Body of pancreas (tissue), 4 donors: Measurements from ENCODE around the gene FBXO4. TPM values are rescaled to one million over a fixed set of nuclear protein-coding genes. Genes with fewer than 3 reads are reported as not detected.

ENCODE experiments used
- ATAC-seq: fragments of 150-250 bp; one replicate; pipeline ENCODE4 v1.9.1; 2016
- DNase-seq, 4 donors: peaks; one replicate each; pipeline ENCODE4 v3.0.0-alpha.2; 2019
- H3K27ac ChIP-seq, 4 donors: fragments of 200-600 bp; sonication (generic); 1 replicate in 3 of 4; 2 replicates in 1 of 4; pipeline versions ENCODE4 v1.5.1 to v1.6.1; 2016 to 2019; ENCODE audit warnings: mild to moderate bottlenecking in 1 of 4, mixed read lengths in 1 of 4, moderate library complexity in 1 of 4
- H3K27me3 ChIP-seq, 2 donors: fragments of 200-600 bp; sonication (generic); one replicate each; pipeline ENCODE4 v1.6.0; 2016; ENCODE audit warnings: mild to moderate bottlenecking in 1 of 2
- H3K36me3 ChIP-seq, 2 donors: fragments of 200-600 bp; sonication (generic); replicated peaks in 1 of 2; 2 replicates each; pipeline ENCODE4 v1.5.1; 2016; ENCODE audit warnings: low read depth in 2 of 2; ENCODE audit not compliant: insufficient read depth in 1 of 2
- H3K4me1 ChIP-seq: fragments of 200-600 bp; sonication (generic); one replicate; pipeline ENCODE4 v1.6.0; 2016
- H3K4me3 ChIP-seq, 2 donors: fragments of 200-600 bp; sonication (generic); 1 replicate in 1 of 2; 2 replicates in 1 of 2; pipeline ENCODE4 v1.5.1; 2016 to 2019
- H3K9me3 ChIP-seq, 3 donors: fragments of 200-600 bp; sonication (generic); 1 replicate in 2 of 3; 2 replicates in 1 of 3; pipeline ENCODE4 v1.5.1; 2016
- POLR2A ChIP-seq, 3 donors: fragments of 450-650 bp; IDR thresholded peaks; one replicate each; pipeline ENCODE4 v1.6.1; 2016; ENCODE audit warnings: antibody characterized with exemption in 3 of 3, mild to moderate bottlenecking in 2 of 3
- WGBS, 2 donors: methylation state at CpG; one replicate each; pipeline ENCODE4 v1.1.5; 2017; 5-methylcytosine and 5-hydroxymethylcytosine counted together
- intact Hi-C: fragments of 100-400 bp; cut with DNase I; formaldehyde crosslinking; loops from one replicate; pipeline ENCODE4 v1.15.1; 2023
- total RNA-seq, 2 donors: library from RNA; depleted of rRNA; stranded (reverse); fragments of >200 nt; gene quantifications; one replicate each; pipeline ENCODE4 v1.1.0, GENCODE V29; 2016
- TF ChIP-seq, protein P1 (sequence below), 7 experiments: fragments of 450-650 bp in 4 of 7; fragments of 200-600 bp in 3 of 7; sonication (generic) in 3 of 7; IDR thresholded peaks; one replicate each; pipeline ENCODE4 v1.5.1; 2016 to 2019; ENCODE audit warnings: antibody characterized with exemption in 7 of 7

The FBXO4 gene
- total RNA-seq, 2 donors from 2014 or later = 11.2 to 14.3 TPM

DNA sequence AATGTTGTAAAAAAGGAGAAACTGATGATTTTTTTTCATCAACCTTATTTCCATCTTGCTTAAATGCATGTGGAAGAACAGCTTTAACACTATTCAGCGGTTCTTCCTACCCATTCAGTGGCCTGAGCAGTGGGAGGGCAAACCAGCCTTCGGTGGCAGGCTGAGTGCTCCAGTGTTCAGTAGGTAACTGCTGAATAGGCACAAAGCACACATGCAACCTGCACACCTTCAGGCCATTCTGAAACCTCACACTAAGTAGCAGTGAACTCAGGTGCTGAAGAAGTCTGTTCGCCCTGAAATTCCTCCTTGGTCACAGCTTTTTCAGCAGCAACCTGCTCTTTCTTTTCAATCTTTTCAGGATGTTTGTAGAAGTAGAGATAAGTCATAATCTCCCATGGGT lies 26.1 kb downstream of the FBXO4 start:
- WGBS, 2 donors = 61 to 93% methylated on average over 3 of the region's 3 CpGs

GRCh38 chr5:41954286-41954685 lies 29.2 kb downstream of the FBXO4 start:
- Histone ChIP-seq H3K27ac (no peak overlapping the region), H3K27me3 (no peaks in the 10 kb centered on the region), H3K4me1 (no peaks in the 10 kb centered on the region), H3K9me3 (no peaks in the 10 kb centered on the region), H3K4me3 (no peak overlapping the region), H3K36me3 (no peaks in the 10 kb centered on the region)
- ATAC-seq = no peak
- no peak for DNase-seq
- intact Hi-C loops = no loop called here
- WGBS, 2 donors = 54 to 66% methylated on average over 1 of the region's 1 CpG
- TF ChIP-seq POLR2A (IDR thresholded peaks at IDR 0.05) = no peak
- TF ChIP-seq, protein P1, sequence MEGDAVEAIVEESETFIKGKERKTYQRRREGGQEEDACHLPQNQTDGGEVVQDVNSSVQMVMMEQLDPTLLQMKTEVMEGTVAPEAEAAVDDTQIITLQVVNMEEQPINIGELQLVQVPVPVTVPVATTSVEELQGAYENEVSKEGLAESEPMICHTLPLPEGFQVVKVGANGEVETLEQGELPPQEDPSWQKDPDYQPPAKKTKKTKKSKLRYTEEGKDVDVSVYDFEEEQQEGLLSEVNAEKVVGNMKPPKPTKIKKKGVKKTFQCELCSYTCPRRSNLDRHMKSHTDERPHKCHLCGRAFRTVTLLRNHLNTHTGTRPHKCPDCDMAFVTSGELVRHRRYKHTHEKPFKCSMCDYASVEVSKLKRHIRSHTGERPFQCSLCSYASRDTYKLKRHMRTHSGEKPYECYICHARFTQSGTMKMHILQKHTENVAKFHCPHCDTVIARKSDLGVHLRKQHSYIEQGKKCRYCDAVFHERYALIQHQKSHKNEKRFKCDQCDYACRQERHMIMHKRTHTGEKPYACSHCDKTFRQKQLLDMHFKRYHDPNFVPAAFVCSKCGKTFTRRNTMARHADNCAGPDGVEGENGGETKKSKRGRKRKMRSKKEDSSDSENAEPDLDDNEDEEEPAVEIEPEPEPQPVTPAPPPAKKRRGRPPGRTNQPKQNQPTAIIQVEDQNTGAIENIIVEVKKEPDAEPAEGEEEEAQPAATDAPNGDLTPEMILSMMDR (IDR thresholded peaks at IDR 0.05) = no peak

More for the DNA sequence above, 26.1 kb downstream of the FBXO4 start:
- Histone ChIP-seq H3K27ac (no peak overlapping the region), H3K4me1 (no peaks in the 10 kb centered on the region), H3K4me3 (no peak overlapping the region), H3K9me3 (no peaks in the 10 kb centered on the region), H3K36me3 (no peaks in the 10 kb centered on the region), H3K27me3 (no peaks in the 10 kb centered on the region)
- ATAC-seq = no peak
- DNase-seq = no peak
- intact Hi-C loops = no loop called here
- TF ChIP-seq, protein P1 (IDR thresholded peaks at IDR 0.05) = no peak
- TF ChIP-seq POLR2A (IDR thresholded peaks at IDR 0.05) = no peak

GRCh38 chr5:41955432-41956024 lies 30.4 kb downstream of the FBXO4 start:
- Histone ChIP-seq H3K9me3 (no peaks in the 10 kb centered on the region), H3K27me3 (no peaks in the 10 kb centered on the region), H3K27ac (no peak overlapping the region), H3K4me1 (no peaks in the 10 kb centered on the region), H3K36me3 (no peaks in the 10 kb centered on the region), H3K4me3 (no peak overlapping the region)
- intact Hi-C loops = no loop called here
- ATAC-seq (no peak), DNase-seq (no peak)
- TF ChIP-seq, protein P1 (IDR thresholded peaks at IDR 0.05) = no peak
- TF ChIP-seq POLR2A (IDR thresholded peaks at IDR 0.05) = no peak
- WGBS, 2 donors = 62 to 63% methylated on average over 7 of the region's 7 CpGs

GRCh38 chr5:41956943-41957342 lies 31.9 kb downstream of the FBXO4 start:
- Histone ChIP-seq H3K27ac (no peak overlapping the region), H3K27me3 (no peaks in the 10 kb centered on the region), H3K4me1 (no peaks in the 10 kb centered on the region), H3K36me3 (no peaks in the 10 kb centered on the region), H3K4me3 (no peak overlapping the region), H3K9me3 (no peaks in the 10 kb centered on the region)
- no peak for DNase-seq
- ATAC-seq = no peak
- 86 to 96% methylated on average over 1 of the region's 1 CpG for WGBS, 2 donors
- no peak for TF ChIP-seq POLR2A (IDR thresholded peaks at IDR 0.05)
- TF ChIP-seq, protein P1 (IDR thresholded peaks at IDR 0.05) = no peak
- intact Hi-C loops = no loop called here

DNA sequence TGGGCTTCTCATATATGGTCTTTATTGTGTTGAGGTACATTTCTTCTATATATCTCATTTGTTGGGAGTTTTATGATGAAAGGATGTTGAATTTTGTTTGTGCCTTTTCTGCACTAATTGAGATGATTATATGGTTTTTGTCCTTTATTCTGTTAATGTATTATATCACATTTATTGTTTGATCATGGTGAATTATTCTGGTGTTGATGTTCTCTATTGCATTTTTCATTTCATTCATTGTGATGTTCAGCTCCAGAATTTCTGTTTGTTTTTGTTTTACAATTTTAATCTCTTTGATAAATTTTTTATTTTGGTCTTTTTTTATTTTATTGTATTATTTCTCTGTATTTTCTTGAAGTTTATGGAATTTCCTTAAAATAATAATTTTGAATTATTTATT lies 35.4 kb downstream of the FBXO4 start:
- Histone ChIP-seq H3K27me3 (no peaks in the 10 kb centered on the region), H3K4me3 (no peak overlapping the region), H3K36me3 (no peaks in the 10 kb centered on the region), H3K27ac (no peak overlapping the region), H3K4me1 (no peaks in the 10 kb centered on the region), H3K9me3 (no peaks in the 10 kb centered on the region)
- intact Hi-C loops = no loop called here
- ATAC-seq (no peak), DNase-seq (no peak)
- TF ChIP-seq, protein P1 (IDR thresholded peaks at IDR 0.05) = no peak
- TF ChIP-seq POLR2A (IDR thresholded peaks at IDR 0.05) = no peak
